ENCODE measurements around the gene RHBDF1.

The RHBDF1 gene

DNA sequence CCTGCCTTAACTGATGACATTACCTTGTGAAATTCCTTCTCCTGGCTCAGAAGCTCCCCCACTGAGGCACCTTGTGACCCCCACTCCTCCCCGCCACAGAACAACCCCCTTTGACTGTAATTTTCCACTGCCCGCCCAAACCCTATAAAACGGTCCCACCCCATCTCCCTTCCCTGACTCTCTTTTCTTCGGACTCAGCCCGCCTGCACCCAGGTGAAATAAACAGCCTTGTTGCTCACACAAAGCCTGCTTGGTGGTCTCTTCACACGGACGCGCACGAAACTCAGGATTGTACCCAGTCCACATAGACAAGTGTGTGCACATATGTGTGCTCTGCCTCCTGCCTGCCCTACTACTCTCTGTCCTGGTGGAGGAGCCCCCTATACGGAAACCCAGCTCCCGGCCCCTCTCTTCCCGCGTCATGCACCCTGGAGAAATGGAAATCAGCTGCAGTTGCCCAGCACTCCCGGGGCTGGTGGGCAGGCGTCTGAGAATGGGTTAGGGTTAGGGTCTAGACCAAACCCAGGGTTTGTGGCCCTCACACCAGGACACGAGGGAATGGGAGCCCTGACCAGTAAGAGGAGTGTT lies 2.4 kb upstream of the RHBDF1 start:
- DNase-seq (ENCODE audit: low read depth in 2 of 2), result no peak

DNA sequence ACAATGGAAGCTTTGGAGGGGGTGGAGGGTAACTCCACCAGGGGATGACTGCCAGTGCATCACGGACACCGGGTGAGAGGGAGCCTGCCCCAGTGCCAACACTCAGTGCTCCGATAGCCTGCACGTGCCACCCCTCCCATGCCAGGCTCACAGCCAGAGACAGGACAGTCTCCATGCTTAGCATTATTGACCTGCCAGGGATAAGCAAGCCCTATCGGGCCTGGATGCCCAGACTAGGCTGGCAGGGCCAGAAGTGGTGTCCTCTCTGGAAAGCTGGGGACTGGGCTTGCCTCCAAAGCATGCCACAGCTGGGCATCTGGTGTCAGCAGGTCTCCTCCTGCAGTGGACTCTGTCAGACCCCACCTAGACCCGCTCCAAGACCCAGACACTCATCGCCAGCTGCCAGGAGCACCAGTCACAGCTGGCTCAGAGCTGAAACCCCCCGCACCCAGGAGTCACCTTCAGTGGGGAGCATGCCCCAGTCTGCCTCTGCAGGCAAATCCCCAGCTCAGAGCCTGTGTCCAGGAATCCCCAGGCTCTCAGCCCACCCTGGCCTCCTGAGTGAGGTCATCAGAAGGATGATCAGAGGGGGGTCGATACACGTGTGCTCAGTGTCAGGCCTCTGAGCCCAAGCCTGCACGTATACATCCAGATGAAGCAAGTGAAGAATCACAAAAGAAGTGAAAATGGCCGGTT lies 1.8 kb upstream of the RHBDF1 start:
- DNase-seq (ENCODE audit: low read depth in 2 of 2), result no peak

DNA sequence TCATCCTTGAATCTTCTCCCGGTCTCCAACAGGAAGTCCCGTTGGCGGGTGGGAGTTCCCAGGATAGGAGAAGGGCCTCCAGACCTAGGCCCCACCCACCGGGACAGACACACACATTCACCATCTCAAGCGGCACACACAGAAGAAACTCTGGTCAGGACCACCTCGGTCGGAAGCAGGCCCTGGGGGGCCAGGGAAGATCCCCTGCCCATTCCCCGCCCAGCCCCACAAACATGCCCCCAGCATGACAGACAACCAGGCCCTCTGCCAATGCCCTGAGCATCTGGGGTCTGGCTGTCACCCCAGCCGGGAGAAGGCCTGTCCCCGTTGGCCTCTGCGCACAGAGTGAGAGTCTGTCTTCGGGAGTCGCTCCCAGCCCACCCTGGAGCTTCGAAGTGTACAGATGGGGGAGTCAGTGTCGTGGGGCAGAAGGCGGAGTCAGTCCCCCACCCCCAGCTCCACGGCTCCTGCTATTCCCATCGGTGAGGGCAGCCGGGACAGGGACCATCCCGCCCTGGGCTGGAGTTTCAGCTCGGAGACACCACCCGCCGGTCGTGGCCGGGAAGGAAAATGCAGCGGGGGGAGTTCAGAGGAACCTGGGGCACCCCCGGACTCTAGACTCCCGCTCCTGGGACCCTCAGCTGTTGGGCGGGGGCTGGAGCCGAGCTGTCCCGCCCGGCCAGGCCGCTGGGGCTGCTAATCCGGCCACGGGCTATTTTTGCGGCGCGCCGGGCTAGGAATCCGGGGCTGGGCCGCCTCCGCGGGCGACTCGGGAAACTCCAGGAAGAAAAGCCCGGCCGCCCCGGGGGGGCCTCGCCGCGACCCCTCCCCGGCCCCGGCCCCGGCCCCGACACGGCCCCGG lies 660 bp downstream of the RHBDF1 start:
- DNase-seq (ENCODE audit: low read depth in 2 of 2), result no peak

DNA sequence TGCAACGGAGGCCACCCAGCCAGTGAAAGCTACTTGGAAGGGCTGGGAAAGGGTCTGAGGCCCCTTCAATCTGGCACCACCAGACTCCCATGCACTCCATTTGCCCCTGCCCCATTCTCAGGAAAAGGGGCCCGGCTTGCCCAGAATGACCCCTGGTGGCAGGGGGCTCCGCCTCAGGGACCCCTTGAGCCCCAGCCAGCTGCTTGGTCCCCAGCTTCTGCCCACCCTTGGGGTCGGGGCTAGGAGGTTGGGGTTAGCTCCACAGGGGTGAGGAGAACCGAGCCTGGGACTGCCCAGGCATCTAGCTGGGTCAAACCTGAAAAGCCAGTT lies 1.3 kb downstream of the RHBDF1 start:
- no peak for DNase-seq (ENCODE audit: low read depth in 2 of 2)

DNA sequence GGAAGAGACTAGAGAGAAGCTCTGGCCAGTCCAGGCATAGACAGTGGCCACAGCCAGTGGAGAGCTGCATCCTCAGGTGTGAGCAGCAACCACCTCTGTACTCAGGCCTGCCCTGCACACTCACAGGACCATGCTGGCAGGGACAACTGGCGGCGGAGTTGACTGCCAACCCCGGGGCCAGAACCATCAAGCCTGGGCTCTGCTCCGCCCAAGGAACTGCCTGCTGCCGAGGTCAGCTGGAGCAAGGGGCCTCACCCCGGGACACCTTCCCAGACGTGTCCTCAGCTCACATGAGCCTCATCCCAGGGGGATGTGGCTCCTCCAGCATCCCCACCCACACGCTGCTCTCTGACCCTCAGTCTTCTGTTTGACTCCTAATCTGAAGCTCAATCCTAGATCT lies 3.2 kb downstream of the RHBDF1 start:
- DNase-seq (ENCODE audit: low read depth in 2 of 2), result no peak

DNA sequence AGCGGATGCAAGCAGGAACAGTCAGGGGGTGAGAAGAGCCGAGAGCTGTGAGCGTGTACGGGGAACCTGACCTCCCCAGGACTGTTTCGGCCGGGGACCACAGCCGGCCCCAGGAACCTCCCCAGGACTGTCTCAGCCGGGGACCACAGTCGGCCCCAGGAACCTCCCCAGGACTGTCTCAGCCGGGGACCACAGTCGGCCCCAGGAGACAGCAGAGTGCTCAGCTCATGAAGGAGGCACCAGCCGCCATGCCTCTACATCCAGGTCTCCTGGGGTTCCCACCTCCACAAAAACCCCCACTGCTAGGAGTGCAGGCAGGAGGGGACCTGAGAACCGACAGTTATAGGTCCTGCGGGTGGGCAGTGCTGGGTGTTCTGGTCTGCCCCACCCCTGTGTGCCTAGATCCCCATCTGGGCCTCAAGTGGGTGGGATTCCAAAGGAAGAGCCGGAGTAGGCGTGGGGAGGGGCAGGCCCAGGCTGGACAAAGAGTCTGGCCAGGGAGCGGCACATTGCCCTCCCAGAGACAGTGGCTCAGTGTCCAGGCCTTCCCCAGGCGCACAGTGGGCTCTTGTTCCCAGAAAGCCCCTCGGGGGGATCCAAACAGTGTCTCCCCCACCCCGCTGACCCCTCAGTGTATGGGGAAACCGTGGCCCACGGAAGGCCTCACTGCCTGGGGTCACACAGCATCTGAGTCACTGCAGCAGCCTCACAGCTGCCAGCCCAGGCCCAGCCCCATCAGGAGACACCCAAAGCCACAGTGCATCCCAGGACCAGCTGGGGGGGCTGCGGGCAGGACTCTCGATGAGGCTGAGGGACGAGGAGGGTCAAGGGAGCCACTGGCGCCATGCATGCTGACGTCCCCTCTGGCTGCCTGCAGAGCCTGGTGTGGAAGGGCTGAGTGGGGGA lies 4.3 kb downstream of the RHBDF1 start:
- no peak for DNase-seq (ENCODE audit: low read depth in 2 of 2)

DNA sequence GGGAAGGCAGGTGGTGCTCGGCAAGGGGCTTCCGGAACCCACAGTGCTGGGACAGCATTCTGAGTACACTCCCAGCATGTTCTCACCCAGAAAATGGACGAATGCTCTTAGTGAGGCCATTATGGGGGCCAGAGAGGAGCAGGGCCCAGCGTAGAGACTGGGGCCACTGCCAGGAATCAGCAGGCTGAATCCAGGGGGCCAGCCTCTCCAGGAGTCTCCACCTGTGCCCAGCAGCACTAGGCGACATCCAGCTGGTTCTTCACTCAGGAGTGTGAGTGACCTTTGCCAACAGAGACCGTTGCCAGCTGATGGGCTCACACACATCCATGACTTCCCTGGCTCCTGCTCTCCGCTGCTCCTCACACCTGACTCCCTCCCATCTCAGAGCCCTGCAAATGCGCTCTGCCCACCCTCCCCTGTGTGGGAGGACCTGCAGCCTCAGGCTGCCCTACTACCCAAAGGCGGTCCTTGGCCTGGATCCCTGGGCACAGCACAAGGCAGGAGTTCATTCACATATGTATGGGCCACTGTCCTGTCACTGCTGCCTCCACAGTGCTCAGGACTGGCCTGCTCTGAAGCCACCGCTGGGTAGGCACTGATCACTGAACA lies 5.1 kb downstream of the RHBDF1 start:
- no peak for DNase-seq (ENCODE audit: low read depth in 2 of 2)

DNA sequence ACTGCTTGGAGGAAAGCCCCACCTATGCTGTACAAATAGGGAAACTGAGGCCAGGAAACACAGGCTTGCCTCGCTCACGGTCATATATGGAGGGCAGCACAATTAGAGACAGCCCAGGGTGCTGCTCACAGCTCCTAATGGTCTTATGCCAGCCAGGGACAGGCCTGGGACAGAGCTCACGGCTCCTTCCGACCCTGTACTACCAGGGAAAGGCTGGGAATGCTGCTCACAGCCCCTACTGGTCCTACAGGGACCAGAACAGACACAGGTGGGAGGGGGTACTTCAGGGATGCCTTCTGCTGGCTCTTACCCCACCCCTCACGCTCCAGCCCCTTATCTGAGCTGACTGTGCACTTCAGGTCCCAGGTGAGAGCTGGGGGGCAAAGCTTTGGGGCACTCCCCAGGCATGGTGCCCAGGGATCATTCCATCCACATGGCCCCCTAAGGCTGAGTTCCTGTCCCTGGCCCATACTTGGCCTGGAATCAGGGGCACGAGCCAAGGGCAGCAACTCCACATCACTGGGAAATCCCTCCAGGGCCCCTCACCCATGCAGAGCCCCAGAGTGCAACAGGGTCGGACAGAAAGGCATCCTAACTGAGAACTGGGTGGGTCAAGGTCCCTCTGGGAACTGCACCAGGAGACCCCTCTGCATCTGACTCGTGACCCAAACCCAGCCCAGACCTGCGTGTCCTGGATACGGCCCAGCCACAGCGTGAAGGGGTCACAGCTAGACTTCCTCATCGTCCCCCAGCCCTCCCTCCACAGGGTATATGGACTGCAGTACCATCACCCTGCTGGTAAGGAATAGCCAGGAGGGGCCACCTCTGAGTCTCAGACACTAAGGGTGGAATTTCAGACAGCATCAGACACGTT lies 5.9 kb downstream of the RHBDF1 start:
- no peak for DNase-seq (ENCODE audit: low read depth in 2 of 2)

DNA sequence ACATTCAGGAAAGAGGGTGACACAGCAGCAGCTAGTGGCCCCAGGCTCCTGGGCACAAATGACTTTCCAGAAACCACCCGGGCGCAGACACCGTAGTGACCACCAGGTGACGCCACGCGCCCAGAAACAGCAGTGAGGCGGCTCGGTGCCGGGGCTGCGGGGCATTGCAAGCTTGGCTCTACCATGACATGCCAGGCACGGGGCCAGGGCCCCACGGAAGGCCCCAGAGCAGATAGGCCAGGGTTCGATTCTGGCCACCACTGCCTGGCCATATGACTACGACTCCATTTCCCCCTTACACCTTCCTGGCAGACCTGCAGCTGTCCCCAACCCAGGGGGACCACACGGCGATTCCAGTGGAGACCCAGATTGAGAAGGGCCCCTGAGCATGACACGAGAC lies 6.7 kb downstream of the RHBDF1 start:
- DNase-seq (ENCODE audit: low read depth in 2 of 2), result peak; percentile 80 to 89

DNA sequence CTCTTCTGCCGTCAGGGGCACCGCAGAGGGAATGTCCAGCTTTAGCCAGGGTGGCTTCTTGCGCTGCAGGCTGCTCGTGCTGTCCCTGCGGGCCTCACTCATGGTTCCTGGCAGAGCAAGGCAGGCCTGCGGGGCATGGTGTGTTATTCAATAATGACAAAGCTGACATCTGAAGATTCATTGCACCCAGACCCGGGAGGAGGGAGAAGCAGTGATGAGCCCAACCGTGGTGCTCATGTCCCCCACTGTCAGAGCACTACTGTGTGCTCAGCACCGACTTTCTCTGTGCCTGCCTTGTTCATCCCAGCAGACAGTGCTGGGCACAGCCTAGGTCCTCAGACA lies 7.5 kb downstream of the RHBDF1 start:
- DNase-seq (ENCODE audit: low read depth in 2 of 2), result no peak

DNA sequence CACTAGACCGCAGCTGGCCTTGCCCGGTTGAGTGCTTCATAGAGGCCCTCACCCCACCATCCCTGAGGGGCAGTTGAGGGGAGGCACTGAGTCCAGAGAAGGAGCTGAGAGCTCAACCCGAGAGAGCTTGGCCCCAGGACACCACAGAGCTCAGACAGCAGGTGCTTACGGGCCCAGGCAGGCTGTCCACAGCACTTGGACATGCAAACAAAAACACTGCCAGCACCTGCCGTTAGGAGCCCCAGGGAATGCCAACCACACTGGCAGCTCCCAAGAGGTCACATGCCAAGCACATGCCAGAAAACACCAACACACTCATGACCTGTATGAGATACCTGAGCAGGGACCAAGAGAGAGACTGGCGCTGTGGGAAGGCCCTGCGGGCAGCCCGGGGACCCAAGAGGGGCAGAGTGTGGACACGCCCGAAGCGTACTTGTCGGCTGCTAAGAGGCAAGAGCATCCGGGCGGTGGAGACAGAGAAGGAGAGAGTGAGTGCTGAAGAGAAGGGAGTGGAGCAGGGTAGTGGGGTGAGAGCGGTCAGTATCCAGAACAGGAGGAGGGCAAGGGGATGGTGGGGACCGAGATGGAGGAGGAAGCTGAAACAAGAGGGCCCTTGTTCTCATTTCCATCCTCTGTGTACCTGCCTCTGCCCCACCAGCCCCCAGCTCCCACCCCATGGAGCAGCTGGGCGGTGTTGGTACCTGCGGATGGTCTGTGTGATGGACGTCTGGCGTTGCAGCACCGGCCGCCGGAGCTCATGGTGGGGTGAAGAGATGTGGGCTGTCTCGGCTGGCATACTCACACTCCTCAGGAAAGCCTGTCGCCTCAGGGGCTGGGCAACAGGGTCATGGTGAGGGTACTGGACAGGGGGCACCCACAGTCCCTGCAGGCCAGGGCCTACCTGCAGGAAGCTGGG lies 8.2 kb downstream of the RHBDF1 start:
- no peak for DNase-seq (ENCODE audit: low read depth in 2 of 2)

DNA sequence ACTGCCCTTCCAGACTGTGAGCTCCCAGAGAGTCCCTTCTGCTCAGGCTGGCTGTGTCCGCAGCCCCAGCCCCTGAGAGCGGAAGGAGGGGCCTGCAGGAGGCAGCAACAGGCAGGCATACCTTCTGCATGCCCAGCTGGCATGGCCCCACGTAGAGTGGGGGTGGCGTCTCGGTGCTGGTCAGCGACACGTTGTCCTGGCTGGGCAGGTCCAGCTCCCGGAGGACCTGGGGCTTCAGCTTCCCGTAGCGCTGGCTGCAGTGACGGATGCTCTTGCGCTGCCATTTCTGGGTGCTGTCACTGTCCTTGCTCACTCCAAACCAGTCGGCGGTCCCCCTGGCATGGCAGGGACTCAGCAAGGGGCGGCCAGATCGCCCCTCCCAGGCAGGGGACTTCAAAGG lies 9.0 kb downstream of the RHBDF1 start:
- DNase-seq (ENCODE audit: low read depth in 2 of 2), result no peak

DNA sequence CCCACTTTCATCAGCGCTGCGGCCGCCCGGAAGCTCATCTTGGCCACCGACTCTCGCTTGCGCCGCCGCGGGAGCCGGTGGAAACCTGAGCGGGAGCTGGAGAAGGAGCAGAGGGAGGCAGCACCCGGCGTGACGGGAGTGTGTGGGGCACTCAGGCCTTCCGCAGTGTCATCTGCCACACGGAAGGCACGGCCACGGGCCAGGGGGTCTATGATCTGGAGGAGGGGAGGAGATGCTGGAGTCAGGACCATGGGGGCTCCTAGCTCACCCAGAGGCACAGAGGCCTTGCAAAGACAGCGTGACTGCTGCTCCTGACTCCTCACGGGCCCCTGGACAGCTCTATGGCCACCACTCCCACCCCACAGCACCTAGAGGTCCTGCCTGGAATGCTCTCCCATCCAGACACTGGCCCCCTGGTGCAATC lies 9.5 kb downstream of the RHBDF1 start:
- DNase-seq (ENCODE audit: low read depth in 2 of 2), result no peak

DNA sequence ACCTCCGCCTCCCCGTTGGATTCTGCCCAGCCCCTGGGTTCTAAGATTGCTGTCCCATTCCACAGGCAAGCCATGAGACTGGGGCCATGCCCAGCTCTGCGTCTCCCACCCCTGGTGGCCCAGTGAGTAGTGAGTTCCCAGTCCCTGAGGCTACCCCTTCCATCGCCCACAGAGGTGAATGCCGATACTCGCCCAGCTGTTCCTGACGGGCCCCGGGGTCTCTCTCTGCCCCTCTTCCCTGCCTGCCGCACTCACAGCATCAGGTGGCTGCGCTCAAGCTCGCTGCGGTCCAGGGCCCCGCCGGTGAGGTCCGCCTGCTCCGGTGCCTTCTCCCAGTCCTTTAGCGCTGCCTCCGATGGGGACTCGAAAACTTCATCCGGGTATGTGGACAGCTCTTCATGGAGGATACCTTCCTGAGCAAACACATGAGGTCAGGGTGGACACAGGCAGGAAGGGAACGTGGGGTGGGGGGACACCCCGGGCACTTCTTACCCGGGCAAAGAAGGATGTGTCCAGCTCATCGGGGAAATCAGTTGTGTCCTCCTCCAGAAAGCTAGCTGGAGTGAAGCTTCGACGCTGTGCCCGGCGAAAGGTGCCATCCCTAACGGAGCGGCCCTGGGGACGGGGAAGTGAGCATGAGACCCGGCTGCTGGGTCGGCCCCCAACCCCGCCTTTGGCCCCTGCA lies 10.0 kb downstream of the RHBDF1 start:
- no peak for DNase-seq (ENCODE audit: low read depth in 2 of 2)

DNA sequence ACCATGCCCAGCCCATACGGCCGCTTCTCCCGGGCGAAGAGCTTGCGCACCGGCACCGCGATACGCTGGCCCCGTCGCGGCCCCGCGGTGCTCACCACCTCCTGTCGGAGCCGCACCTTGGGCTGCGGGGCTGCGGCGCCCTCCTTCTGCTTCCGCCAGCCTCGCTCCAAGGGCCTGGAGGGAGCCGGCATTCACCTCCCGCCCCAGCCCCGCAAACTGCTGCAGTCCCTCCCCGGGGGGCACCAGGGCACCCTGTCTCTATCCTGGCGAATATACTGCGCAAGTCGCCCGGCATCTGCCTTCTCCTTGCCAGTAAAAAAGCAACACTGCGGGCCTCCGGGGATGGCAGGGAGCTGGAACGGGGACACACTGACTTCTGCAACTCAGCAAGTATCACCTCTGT lies 10.6 kb downstream of the RHBDF1 start:
- no peak for DNase-seq (ENCODE audit: low read depth in 2 of 2)

DNA sequence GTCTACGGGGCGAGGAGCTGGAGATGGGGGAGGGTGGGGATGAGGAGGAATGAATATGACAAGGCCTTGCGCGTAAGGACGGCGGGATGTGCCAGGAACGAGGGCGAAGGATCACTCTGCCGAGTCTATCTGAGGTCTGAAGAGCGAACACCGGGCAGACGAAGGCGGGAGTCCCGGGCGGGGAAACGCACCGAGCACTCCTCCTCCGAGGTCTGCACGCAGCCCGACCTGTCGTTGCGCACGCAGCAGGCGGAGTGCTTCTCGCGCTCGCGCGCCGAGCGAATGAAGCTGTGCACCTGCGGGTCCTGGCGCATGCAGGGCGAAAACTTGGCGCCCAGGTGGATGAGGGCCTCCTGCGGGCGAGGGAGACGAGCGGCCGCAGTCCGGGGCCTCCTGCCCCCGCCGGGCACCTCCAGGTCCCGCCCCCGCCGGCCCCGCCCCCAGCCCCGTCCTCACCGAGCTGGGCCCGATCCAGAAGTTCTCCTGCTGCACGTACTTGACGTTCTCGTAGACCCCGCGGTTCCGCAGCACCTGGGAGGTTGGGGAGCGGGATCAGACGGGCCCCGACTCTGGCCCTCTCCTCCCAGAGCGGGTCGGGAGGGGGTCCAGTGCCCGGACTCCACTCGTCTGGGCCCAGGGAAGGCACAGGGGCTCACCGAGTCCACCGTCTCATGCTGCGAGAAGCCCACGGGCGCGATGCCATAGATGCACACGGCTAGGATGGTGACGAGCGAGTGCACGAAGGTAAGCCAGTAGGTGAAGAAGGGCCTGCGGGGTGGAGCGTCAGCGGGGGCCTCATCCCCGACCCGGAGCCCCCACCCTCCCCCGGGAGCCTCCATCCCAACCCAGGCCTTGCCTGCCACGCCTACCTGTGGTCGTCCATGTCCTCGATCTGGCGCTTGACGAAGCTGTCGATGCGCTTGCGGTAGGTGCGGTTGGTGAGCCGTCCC lies 11.2 kb downstream of the RHBDF1 start:
- no peak for DNase-seq (ENCODE audit: low read depth in 2 of 2)

DNA sequence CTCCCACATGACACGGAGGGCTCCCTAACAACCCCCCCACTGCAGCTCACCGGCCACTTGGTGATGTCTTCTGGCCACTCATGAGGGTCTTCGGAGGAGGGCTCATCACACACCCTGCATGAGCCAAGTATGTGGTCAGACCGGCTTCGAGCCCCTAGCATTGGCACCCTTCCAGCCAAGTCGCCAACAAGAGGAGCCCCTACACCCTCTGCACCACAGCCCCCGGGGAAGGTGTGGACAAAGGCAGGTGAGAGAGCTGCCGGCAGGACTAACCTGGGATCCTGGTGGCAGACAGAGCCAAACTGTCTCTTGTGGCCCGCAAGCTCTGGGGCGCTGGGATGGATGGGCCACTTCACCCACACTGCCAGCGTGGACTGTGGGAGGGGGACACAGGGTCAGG lies 12.3 kb downstream of the RHBDF1 start:
- no peak for DNase-seq (ENCODE audit: low read depth in 2 of 2)
